CD4-positive, alpha-beta T cell (primary cell): ENCODE measurements around the gene EEFSEC. TPM values are rescaled to one million over a fixed set of nuclear protein-coding genes. Genes with fewer than 3 reads are reported as not detected.

Source experiments
- ATAC-seq: fragments of 200-7000 bp; cut with Tn5 transposase; one replicate; pipeline ENCODE4 v1.10.0; 2022; ENCODE audit warnings: mild to moderate bottlenecking; ENCODE audit not compliant: poor library complexity
- CTCF ChIA-PET: fragments of 350-600 bp; sonication (Branson Sonifier 250); formaldehyde crosslinking; loops from one replicate; lab custom pipeline; 2021; ENCODE audit warnings: antibody characterized with exemption, inconsistent platforms; lab: Charles Lee
- POLR2A ChIA-PET: fragments of 350-600 bp; sonication (Branson Sonifier 250); formaldehyde crosslinking; loops from one replicate; lab custom pipeline; 2021; ENCODE audit warnings: antibody characterized with exemption, inconsistent platforms; lab: Charles Lee
- DNase-seq, 14 experiments: peaks; one replicate each; pipeline ENCODE4 v3.0.0-alpha.2; 2013 to 2020; ENCODE audit warnings: mixed read lengths in 2 of 14
- H3K27ac ChIP-seq, 2 donors: one replicate each; pipeline versions ENCODE4 v1.5.1 to v1.7.0; 2013; ENCODE audit warnings: low read length in 2 of 2, low read depth in 1 of 2, mild to moderate bottlenecking in 1 of 2
- H3K27me3 ChIP-seq, 2 experiments: 1 replicate in 1 of 2; 2 replicates in 1 of 2; pipeline versions ENCODE4 v1.6.1 to v1.7.0; 2013; ENCODE audit warnings: low read length in 2 of 2, control low read depth in 1 of 2, mild to moderate bottlenecking in 1 of 2, moderate library complexity in 1 of 2; ENCODE audit not compliant: insufficient read depth in 2 of 2, control insufficient read depth in 1 of 2
- H3K36me3 ChIP-seq: one replicate; pipeline ENCODE4 v1.6.1; 2013; ENCODE audit warnings: low read length, control low read depth; ENCODE audit not compliant: insufficient read depth
- H3K4me1 ChIP-seq: one replicate; pipeline ENCODE4 v1.6.1; 2013; ENCODE audit warnings: low read length, control low read depth; ENCODE audit not compliant: insufficient read depth
- H3K4me3 ChIP-seq: one replicate; pipeline ENCODE4 v1.5.1; 2013; ENCODE audit warnings: mild to moderate bottlenecking, low read length, moderate library complexity
- H3K9me3 ChIP-seq, 2 experiments: 1 replicate in 1 of 2; 2 replicates in 1 of 2; pipeline versions ENCODE4 v1.6.1 to v1.7.0; 2013; ENCODE audit warnings: low read length in 2 of 2, mild to moderate bottlenecking in 2 of 2, control low read depth in 1 of 2, moderate library complexity in 1 of 2; ENCODE audit not compliant: control insufficient read depth in 1 of 2, insufficient read depth in 1 of 2
- H3K27ac Mint-ChIP-seq: one replicate; pipeline ENCODE4 v1.8.0; 2020; ENCODE audit warnings: mixed read lengths
- H3K27me3 Mint-ChIP-seq: one replicate; pipeline ENCODE4 v1.8.0; 2021; ENCODE audit warnings: mixed read lengths
- H3K36me3 Mint-ChIP-seq: one replicate; pipeline ENCODE4 v1.8.0; 2021; ENCODE audit warnings: low read depth, mixed read lengths
- H3K4me1 Mint-ChIP-seq: one replicate; pipeline ENCODE4 v1.8.0; 2021; ENCODE audit warnings: low read depth, mixed read lengths
- H3K4me3 Mint-ChIP-seq: one replicate; pipeline ENCODE4 v1.8.0; 2020; ENCODE audit warnings: mild to moderate bottlenecking, mixed read lengths
- H3K9me3 Mint-ChIP-seq: one replicate; pipeline ENCODE4 v1.8.0; 2020; ENCODE audit warnings: mixed read lengths
- CTCF ChIP-seq: fragments of 200-600 bp; IDR thresholded peaks from one replicate; pipeline ENCODE4 v1.8.0; 2022; ENCODE audit warnings: antibody characterized with exemption, mild to moderate bottlenecking
- intact Hi-C, 2 experiments: fragments of 100-400 bp; cut with DNase I in 1 of 2; cut with micrococcal nuclease in 1 of 2; formaldehyde crosslinking; loops; one replicate each; pipeline versions ENCODE4 v1.15.1 to v1.9.0; 2023 to 2025; cut with DNase I, micrococcal nuclease
- total RNA-seq, 174 experiments: library from RNA in 2 of 174; stranded (reverse) in 2 of 174; gene quantifications; one replicate each; pipeline ENCODE4 v1.2.3 and lab custom pipeline; 2021 to 2026

The EEFSEC gene
- total RNA-seq, 2 experiments from 2014 or later, result 13.1 to 13.9 TPM

- DNase-seq (peak in 13 of 14 experiments; percentile 6 to 52 (median 19)), ATAC-seq (peak; percentile 48)
- peaks cover 9% of the 10 kb centered on the region for H3K4me1 ChIP-seq
- Mint-ChIP-seq H3K4me1 (peaks cover 35% of the 10 kb centered on the region), H3K9me3 (no peaks in the 10 kb centered on the region), H3K27ac (no peak overlapping the region), H3K36me3 (peaks cover 30% of the 10 kb centered on the region), H3K27me3 (no peaks in the 10 kb centered on the region), H3K4me3 (no peak overlapping the region)
- ChIA-PET POLR2A (no interaction called here), CTCF (no interaction called here)
- TF ChIP-seq CTCF, result peak; percentile 68
- peaks cover 9 to 16% of the 10 kb centered on the region in 2 experiments for H3K9me3 ChIP-seq
- no peaks in the 10 kb centered on the region for H3K36me3 ChIP-seq
- H3K4me3 ChIP-seq, result no peak overlapping the region
- intact Hi-C loops, result loop anchor here (1.0 to 10.0 kb wide), 2 partner anchors 95 to 132 kb away; no protein-coding TSS in a partner anchor
- H3K27ac ChIP-seq, result no peak overlapping the region
- H3K27me3 ChIP-seq, result no peaks in the 10 kb centered on the region
Measured at GRCh38 chr3:128226795-128227395, 73.6 kb downstream of the EEFSEC start.

DNA sequence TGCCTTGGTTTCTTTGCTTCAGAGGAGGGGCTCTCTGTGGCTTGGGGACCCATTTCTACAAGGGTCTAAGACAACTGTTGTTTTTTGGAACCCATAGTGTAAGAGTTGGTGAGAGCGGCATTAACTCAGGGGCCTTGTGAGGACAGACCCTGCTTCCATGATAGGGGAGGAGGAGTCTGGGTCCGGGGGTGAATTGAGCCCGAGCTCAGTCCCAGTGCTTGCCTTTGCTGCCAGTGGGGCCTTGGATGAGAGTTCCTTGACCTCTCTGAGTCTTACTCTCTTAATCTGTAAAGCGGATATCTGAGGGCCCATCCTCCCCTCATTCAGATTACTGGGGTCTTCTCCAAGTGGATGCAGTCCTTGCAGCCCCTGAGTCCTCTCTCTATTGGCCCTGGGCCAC lies 74.2 kb downstream of the EEFSEC start:
- POLR2A ChIA-PET, result no interaction called here
- Mint-ChIP-seq H3K36me3 (peaks cover 26% of the 10 kb centered on the region), H3K4me1 (peaks cover 35% of the 10 kb centered on the region), H3K4me3 (no peak overlapping the region), H3K27ac (no peak overlapping the region), H3K9me3 (no peaks in the 10 kb centered on the region), H3K27me3 (no peaks in the 10 kb centered on the region)
- Histone ChIP-seq H3K4me3 (no peak overlapping the region), H3K27me3 (no peaks in the 10 kb centered on the region), H3K36me3 (no peaks in the 10 kb centered on the region), H3K9me3 (peaks cover 5 to 11% of the 10 kb centered on the region in 2 experiments), H3K4me1 (peaks cover 9% of the 10 kb centered on the region), H3K27ac (no peak overlapping the region)
- CTCF ChIA-PET, result no interaction called here
- no peak for TF ChIP-seq CTCF
- DNase-seq, result no peak
- intact Hi-C loops, result loop anchor here (1.0 to 10.0 kb wide), 2 partner anchors 95 to 133 kb away; no protein-coding TSS in a partner anchor
- no peak for ATAC-seq

- no peak overlapping the region for H3K4me3 ChIP-seq
- no peak for TF ChIP-seq CTCF
- DNase-seq (no peak), ATAC-seq (no peak)
- H3K4me1 ChIP-seq, result peaks cover 9% of the 10 kb centered on the region
- peaks cover 16% of the 10 kb centered on the region for H3K36me3 Mint-ChIP-seq
- H3K27me3 ChIP-seq, result no peaks in the 10 kb centered on the region
- no peaks in the 10 kb centered on the region for H3K36me3 ChIP-seq
- H3K27ac ChIP-seq, result no peak overlapping the region
- intact Hi-C loops, result loop anchor here in 1 of 2 experiments (10.0 kb wide), 1 partner anchor 134 kb away; no protein-coding TSS in a partner anchor
- ChIA-PET CTCF (no interaction called here), POLR2A (no interaction called here)
- H3K4me1 Mint-ChIP-seq, result peaks cover 35% of the 10 kb centered on the region
- H3K4me3 Mint-ChIP-seq, result no peak overlapping the region
- no peak overlapping the region for H3K27ac Mint-ChIP-seq
- H3K9me3 ChIP-seq, result peaks cover under 1 to 2% of the 10 kb centered on the region in 2 experiments
- H3K27me3 Mint-ChIP-seq, result no peaks in the 10 kb centered on the region
- H3K9me3 Mint-ChIP-seq, result no peaks in the 10 kb centered on the region
Measured at GRCh38 chr3:128228366-128228910, 75.2 kb downstream of the EEFSEC start.
